Vagina (tissue), 2 donors: Measurements from ENCODE around the gene ARHGAP6.

Experiments
- CTCF ChIP-seq, 3 experiments: fragments of 450-650 bp in 2 of 3; fragments of 200-600 bp in 1 of 3; sonication (generic) in 1 of 3; IDR thresholded peaks; one replicate each; pipeline ENCODE4 v1.5.1; 2017 to 2019; ENCODE audit warnings: antibody characterized with exemption in 3 of 3, mild to moderate bottlenecking in 2 of 3, moderate library complexity in 2 of 3
- POLR2AphosphoS5 ChIP-seq, 2 donors: sonication (generic); formaldehyde crosslinking; IDR thresholded peaks; one replicate each; pipeline ENCODE4 v1.9.0; 2017; ENCODE audit warnings: antibody characterized with exemption in 2 of 2, mild to moderate bottlenecking in 2 of 2, low read depth in 1 of 2; ENCODE audit not compliant: insufficient read depth in 1 of 2

- no peak for TF ChIP-seq POLR2AphosphoS5 (IDR thresholded peaks at IDR 0.05; ENCODE audit: insufficient read depth in 1 of 2, low read depth in 1 of 2)
- no peak for TF ChIP-seq CTCF (IDR thresholded peaks at IDR 0.05)
Measured at GRCh38 chrX:11655282-11656015, 10.3 kb downstream of the ARHGAP6 start.
